ENCODE data around the gene PARP14.

GRCh38 chr3:122739172-122739571 is 58.5 kb downstream of the PARP14 start:
- no peak for TF ChIP-seq CTCF (IDR thresholded peaks at IDR 0.05; ENCODE audit: poor library complexity)
- TF ChIP-seq EZH2 (IDR thresholded peaks at IDR 0.05; ENCODE audit: borderline replicate concordance) = no peak
- no peak for TF ChIP-seq EZH2phosphoT487 (IDR thresholded peaks at IDR 0.05; ENCODE audit: low read depth, severe bottlenecking, unreplicated experiment)

Measured in hepatocyte (in vitro differentiated cells).